NCI-H1105 (cell line): ENCODE measurements around the gene TMEM130.

Experiments
- DNase-seq: peaks from one replicate; lab custom pipeline; 2025; lab: John Stamatoyannopoulos, UW

Gene TMEM130, protein sequence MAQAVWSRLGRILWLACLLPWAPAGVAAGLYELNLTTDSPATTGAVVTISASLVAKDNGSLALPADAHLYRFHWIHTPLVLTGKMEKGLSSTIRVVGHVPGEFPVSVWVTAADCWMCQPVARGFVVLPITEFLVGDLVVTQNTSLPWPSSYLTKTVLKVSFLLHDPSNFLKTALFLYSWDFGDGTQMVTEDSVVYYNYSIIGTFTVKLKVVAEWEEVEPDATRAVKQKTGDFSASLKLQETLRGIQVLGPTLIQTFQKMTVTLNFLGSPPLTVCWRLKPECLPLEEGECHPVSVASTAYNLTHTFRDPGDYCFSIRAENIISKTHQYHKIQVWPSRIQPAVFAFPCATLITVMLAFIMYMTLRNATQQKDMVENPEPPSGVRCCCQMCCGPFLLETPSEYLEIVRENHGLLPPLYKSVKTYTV

GRCh38 chr7:98869597-98870120, at the start of gene TMEM130:
TMEM130 (minus strand) TSS chr7:98870014; CDS start chr7:98869861, 153 bp downstream.
- no peak for DNase-seq

- DNase-seq: no peak
These were observed 47.5 kb upstream of the TMEM130 start for GRCh38 chr7:98917331-98917730.

GRCh38 chr7:98913612-98914011, 43.8 kb upstream of the TMEM130 start:
- DNase-seq: no peak

DNA sequence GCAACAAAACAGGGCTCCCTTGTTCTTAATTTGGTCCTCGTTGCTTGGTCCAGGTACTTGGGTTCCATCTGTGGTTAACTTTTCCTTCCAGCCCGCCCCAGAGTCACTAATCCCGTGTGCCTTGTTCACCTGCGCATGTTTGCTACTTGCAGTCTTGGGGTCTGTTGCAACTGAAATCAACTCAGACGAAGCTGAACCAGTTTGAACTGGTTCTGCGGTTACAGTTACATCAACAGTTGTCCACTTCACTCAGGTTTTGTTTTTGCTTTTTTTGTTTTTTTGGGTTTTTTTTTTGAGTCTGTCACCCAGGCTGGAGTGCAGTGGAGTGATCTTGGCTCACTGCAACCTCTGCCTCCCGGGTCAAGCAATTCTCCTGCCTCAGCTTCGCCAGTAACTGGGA, 43.2 kb upstream of the TMEM130 start:
- no peak for DNase-seq

- DNase-seq: no peak
These were observed 42.1 kb upstream of the TMEM130 start for GRCh38 chr7:98911916-98912315.

DNA sequence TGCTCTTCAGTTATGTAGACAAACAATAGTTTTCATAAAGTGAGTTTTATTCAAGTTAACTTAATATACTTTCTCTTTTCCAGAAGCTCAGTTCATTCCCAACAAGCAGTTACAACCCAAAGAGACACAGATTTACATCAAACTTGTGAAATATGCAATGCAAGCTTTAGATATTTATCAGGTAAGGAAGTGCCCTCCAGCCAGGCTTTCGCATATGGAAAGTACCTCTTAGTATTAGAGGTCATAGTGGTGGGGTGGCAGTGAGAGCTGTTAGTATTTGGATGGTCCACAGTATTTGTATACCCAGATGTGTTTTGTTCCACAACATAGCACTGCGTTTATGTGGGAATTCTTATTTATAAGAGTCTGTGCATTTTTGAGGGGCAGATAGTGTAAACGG, 40.6 kb upstream of the TMEM130 start:
- DNase-seq: no peak

DNA sequence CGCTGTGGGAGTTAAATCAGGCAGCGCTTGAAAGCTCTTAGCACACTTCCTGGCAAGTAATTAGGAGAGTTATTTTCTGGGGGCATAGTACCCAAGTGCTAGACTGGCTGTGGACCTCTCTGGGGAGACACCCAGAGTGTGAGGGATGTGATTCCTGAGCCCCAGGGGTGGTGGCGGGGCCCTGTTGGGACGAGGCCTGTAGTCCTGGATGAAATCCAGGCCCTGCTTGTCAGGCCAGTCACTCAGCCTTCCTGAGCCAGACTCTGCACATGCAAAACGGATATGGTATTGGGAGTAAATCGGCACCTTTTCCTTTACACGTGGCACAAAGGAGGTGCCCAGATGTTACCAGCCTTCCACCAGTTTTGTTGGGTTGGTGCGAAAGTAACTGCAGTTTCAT, 39.7 kb upstream of the TMEM130 start:
- no peak for DNase-seq

DNA sequence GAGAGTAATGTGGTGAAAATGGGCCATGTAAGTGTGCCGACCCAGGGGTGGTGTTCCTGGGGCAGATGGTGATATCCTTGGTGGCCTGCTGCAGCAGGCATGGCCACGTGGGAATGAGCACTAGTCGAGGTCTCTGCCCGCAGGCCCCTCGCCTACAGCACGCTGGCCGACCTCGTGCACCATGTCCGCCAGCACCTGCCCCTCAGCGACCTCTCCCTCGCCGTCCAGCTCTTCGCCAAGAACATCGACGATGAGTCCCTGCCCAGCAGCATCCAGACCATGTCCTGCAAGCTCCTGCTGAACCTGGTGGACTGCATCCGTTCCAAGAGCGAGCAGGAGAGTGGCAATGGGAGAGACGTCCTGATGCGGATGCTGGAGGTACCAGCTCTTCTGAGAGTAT, 38.8 kb upstream of the TMEM130 start:
- no peak for DNase-seq

- no peak for DNase-seq
These were observed 37.8 kb upstream of the TMEM130 start for GRCh38 chr7:98907570-98907969.

DNA sequence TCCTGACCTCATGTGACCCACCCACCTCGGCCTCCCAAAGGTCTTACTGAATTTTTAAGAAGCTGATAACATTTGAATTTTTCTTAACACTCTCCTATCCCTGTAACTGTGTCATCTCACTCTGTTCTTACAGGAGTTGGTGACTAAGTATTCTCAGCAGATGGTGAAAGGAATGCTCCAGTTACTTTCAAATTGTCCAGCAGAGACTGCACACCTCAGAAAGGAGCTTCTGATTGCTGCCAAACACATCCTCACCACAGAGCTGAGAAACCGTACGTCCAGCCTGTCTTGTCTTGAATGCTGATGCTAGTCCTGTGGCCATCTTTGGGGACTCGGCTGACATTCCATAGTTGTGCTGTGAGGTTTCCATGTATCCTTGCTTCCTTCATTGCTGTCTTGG, 33.4 kb upstream of the TMEM130 start:
- no peak for DNase-seq

DNA sequence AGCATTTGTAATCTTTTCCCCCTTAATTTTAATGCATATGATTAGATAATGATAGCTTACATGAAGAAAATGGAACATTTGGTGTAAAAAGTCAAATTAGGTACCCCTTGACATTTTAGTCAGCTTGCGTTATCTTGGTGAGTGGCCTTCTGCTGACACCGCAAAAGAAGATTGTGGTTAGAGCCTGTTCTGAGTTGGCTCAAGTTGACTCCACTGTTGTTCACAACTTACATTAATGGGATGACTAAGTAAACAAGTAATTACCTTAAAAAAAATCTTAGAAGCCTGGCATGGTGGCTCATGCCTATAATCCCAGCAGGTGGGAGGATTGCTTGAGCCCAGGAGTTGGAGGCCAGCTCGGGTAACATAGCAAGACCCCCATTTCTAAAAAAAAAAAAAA, 32.7 kb upstream of the TMEM130 start:
- no peak for DNase-seq

GRCh38 chr7:98900815-98901214, 31.0 kb upstream of the TMEM130 start:
- DNase-seq: no peak

DNA sequence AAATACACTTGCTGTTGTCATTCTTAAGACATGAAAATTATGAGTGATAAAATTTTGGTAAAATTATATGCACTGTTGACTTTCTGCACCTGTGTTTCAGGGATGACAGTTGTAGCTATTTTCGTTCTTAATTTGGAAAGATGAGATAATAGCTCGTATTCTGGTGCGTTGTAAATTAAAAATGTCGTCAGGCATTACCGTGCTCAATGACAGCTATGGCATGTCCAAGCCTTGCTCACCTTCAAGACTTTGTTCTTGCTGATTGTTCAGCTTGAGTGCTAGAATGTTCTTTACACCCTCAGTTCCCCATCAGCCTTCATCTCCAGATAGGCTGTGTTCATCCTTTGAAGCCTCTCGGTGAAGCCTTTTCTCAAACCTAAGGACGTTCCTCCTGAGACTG, 30.0 kb upstream of the TMEM130 start:
- no peak for DNase-seq

- no peak for DNase-seq
These were observed 22.8 kb upstream of the TMEM130 start for GRCh38 chr7:98892609-98893008.

GRCh38 chr7:98887038-98887437, 17.2 kb upstream of the TMEM130 start:
- no peak for DNase-seq

DNA sequence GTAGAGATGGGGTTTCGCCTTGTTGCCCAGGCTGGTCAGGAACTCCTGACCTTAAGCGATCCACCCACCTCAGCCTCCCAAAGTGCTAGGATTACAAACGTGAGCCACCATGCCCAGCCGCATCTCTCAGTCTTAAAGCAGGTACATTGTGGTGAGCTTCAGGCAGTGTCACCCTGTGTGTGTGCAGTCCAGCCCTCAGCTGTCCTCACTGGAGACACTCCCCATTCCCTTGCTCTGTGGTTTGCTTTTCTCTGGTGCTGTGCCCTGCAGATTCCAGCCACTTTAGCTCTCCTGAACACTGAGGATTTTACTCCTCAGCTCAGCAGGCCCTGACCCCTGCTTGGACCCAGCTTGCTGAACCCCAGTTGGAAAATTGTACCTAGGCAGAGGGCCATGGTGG, 14.6 kb upstream of the TMEM130 start:
- DNase-seq: no peak

- DNase-seq: no peak
These were observed 11.9 kb upstream of the TMEM130 start for GRCh38 chr7:98881561-98882315.

- no peak for DNase-seq
These were observed 10.7 kb upstream of the TMEM130 start for GRCh38 chr7:98880485-98880884.

DNA sequence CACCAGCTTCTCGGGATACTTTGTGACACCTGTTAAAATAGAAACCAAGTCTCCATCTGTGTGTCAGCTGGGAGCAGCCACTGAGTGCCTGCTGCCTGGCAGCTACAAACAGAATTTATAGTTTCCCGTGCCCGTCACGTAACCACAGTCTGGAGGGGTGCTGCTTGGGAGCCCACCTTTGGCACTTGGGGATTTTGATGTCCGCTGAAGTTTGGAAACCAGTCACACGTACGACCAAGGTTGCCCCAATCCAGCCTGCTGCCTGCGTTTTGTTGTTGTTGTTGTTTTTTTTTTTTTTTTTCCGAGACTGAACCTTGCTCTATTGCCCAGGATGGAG, 10.1 kb upstream of the TMEM130 start:
- DNase-seq: no peak

DNA sequence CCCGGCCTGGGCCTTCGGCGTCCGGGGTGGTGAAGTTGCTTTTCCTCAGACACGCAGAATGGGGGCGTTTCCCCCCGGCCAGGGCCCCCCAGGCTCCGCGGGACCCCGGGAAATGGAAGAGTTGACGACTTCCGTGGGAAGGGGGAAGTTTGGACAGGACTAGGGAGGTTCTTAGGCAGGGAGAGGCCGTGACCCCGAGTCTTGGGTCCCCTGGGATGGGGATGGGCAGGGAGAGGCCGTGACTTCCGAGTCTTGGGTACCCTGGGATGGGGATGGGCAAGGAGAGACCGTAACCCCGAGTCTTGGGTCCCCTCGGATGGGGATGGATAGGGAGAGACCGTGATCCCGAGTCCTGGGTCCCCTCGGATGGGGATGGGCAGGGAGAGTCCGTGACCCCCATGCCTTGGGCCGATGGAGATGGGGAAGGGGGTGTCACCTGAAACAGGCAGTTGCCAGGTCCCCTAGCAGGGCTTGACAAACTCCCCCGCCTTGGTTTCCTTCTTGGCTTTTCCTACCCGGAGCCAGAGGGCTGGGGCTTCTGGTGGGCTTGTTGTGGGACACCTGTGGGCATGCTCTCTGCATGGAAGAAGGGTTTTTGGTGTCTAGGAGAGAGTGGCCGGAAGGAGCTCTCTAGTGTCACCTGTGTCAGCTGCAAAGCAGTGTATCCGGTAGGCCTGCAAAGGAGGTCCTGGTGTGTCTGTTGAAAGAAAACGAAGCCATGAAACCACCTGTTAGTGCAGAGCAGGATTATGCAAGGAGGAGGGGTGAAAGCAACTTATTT, 9.6 kb upstream of the TMEM130 start:
- no peak for DNase-seq

DNA sequence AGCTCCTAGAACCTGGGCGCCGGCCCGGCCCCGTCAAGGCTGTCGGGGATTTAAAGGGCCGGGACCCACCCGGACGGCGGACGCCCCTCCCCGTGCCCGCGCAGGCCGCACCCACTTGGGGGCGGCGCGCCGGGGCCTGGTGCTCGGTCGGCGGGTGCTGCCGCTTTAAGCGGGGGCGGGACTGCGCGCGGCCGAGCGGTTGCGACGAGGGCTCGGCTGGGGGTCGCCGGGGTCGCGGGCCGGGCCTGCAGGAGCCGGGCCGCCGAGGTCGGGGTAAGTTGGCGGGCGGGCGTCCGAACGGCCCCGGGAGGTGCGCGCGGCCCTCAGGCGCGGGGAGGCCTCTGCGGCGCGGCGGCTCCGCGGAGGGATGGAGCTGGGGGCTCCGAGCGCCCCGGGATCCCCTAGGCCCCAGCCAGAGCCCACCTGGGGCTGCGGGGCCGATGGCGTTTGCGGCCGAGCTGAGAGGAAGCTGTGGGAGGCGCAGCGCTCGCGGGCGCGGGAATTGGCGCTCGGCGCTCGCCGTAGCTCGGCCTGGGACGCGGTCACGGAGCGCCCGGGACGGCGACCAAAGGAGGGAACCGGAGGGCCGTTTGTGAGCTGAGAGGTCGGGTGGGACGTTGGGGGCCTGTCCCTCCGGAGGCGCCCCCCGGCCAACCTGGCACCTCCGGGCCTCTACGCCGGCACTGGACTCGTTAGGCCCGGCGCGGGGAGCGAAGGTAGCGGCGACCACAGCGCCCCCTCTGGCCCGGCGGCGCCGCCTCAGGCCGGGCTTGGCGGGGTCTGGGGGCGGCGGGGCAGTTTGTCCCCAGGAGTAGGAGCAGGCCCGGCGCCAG, 8.8 kb upstream of the TMEM130 start, which contains the start of gene TRRAP:
Gene TRRAP (plus strand): TSS at position 168 of the 833 bp plus-strand sequence. CDS start 2,619 bp downstream, outside the sequence.
- DNase-seq: peak; percentile 41
